OCI-LY3 (cell line): ENCODE results near the gene GPR39.

ENCODE experiments used
- H2AFZ ChIP-seq: fragments of 200-600, 300-600 bp; shearing (Covaris generic); 2 replicates; pipeline ENCODE4 v1.6.0; 2014; ENCODE audit warnings: antibody characterized with exemption, low read depth, low read length
- H3K27ac ChIP-seq: fragments of 200-600, 300-600 bp; sonication (generic); 2 replicates; pipeline ENCODE4 v1.5.1; 2014; ENCODE audit warnings: mild to moderate bottlenecking, low read length, moderate library complexity, mixed read lengths
- H3K27me3 ChIP-seq: fragments of 200-600, 300-600 bp; sonication (generic); 2 replicates; pipeline ENCODE4 v1.6.1; 2014; ENCODE audit warnings: low read depth, low read length, mixed read lengths
- H3K36me3 ChIP-seq: fragments of 200-600, 300-600 bp; sonication (generic); replicated peaks from 2 replicates; pipeline ENCODE3; 2014; ENCODE audit warnings: low read depth, low read length, mixed read lengths
- H3K4me1 ChIP-seq: fragments of 300-600, 200-600 bp; sonication (generic); 2 replicates; pipeline ENCODE4 v1.6.1; 2014; ENCODE audit warnings: low read length, mixed read lengths
- H3K4me2 ChIP-seq: fragments of 200-600, 300-600 bp; sonication (generic); 2 replicates; pipeline ENCODE4 v1.6.1; 2014; ENCODE audit warnings: low read length, mixed read lengths
- H3K4me3 ChIP-seq: fragments of 300-600, 200-600 bp; sonication (generic); 2 replicates; pipeline ENCODE4 v1.5.1; 2014; ENCODE audit warnings: antibody characterized with exemption, mild to moderate bottlenecking, low read length, moderate library complexity
- H3K79me2 ChIP-seq: fragments of 300-600, 200-600 bp; shearing (Covaris generic); 2 replicates; pipeline ENCODE4 v1.6.1; 2014; ENCODE audit warnings: mild to moderate bottlenecking, low read length, mixed read lengths
- H3K9ac ChIP-seq: fragments of 300-600, 200-600 bp; shearing (Covaris generic); 2 replicates; pipeline ENCODE4 v1.6.0; 2014; ENCODE audit warnings: mild to moderate bottlenecking, low read length, moderate library complexity
- H3K9me3 ChIP-seq: fragments of 200-600, 300-600 bp; shearing (Covaris generic); 2 replicates; pipeline ENCODE4 v1.6.1; 2014; ENCODE audit warnings: low read length, mixed read lengths; ENCODE audit not compliant: insufficient read depth
- H4K20me1 ChIP-seq: fragments of 200-600, 300-600 bp; sonication (generic); 2 replicates; pipeline ENCODE4 v1.6.1; 2016; ENCODE audit warnings: low read length, mixed read lengths; ENCODE audit not compliant: insufficient read depth
- EZH2phosphoT487 ChIP-seq: fragments of 200-600 bp; shearing (Covaris generic); IDR thresholded peaks from 2 replicates; pipeline ENCODE4 v1.6.1; 2018; ENCODE audit warnings: antibody characterized with exemption, mixed run types, low read depth
- TF ChIP-seq, protein P1 (sequence below): fragments of 200-600, 300-600 bp; sonication (generic); IDR thresholded peaks from 2 replicates; pipeline ENCODE4 v1.5.1; 2014; ENCODE audit warnings: antibody characterized with exemption, low read length, low read depth

Gene GPR39

DNA sequence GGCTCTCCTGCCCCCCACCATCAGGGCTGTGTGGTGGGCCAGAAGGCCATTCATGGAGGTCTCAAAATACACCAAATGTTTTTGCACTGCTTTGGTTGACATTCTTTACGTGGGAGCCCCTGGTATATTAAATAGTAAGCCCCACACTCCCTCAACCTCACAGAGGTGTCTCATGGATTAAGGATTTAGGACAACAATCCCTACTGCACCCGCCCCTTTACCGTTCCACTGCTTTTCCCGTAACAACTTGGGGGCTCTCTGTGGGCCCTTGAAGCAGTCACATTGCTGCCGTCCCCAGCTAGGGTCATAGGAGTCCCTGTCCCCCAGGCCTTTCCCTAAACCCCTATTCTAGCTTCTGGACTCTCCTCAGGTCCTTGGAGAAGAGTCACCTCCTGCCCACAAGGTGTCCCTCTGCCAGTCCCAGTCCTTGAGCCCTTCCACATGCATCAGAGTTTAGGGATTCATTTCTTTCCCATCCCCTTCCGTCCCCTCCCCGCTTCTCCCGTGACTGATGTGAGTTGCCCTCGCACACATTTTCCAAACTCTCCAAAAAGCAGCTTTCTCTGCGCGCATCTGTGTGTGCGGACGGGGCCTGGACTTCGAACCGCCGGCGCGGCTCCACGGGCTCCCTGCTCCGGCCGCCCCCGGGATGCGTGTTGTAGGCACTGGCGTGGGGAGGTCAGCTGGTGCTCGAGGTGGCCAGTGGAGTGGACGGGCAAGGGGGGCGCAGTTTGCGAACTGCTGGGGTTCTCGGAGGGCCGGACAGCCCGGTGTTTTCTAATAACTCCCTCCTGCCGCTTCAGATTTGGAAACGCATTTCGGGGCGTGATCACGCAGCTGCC is 168.6 kb downstream of the GPR39 start:
- H3K4me3 ChIP-seq: no peak overlapping the region
- H3K4me1 ChIP-seq: peaks cover 11% of the 10 kb centered on the region
- no peak overlapping the region for H3K9ac ChIP-seq
- no peak overlapping the region for H3K4me2 ChIP-seq
- TF ChIP-seq EZH2phosphoT487: no peak
- TF ChIP-seq, protein P1, sequence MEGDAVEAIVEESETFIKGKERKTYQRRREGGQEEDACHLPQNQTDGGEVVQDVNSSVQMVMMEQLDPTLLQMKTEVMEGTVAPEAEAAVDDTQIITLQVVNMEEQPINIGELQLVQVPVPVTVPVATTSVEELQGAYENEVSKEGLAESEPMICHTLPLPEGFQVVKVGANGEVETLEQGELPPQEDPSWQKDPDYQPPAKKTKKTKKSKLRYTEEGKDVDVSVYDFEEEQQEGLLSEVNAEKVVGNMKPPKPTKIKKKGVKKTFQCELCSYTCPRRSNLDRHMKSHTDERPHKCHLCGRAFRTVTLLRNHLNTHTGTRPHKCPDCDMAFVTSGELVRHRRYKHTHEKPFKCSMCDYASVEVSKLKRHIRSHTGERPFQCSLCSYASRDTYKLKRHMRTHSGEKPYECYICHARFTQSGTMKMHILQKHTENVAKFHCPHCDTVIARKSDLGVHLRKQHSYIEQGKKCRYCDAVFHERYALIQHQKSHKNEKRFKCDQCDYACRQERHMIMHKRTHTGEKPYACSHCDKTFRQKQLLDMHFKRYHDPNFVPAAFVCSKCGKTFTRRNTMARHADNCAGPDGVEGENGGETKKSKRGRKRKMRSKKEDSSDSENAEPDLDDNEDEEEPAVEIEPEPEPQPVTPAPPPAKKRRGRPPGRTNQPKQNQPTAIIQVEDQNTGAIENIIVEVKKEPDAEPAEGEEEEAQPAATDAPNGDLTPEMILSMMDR: no peak
- H3K79me2 ChIP-seq: no peaks in the 10 kb centered on the region
- H3K27ac ChIP-seq: no peak overlapping the region
- no peak overlapping the region for H2AFZ ChIP-seq
- H3K9me3 ChIP-seq: no peaks in the 10 kb centered on the region
- no peaks in the 10 kb centered on the region for H4K20me1 ChIP-seq
- H3K27me3 ChIP-seq: no peaks in the 10 kb centered on the region; the same call in 1 of the 2 replicates
- H3K36me3 ChIP-seq: no peaks in the 10 kb centered on the region

DNA sequence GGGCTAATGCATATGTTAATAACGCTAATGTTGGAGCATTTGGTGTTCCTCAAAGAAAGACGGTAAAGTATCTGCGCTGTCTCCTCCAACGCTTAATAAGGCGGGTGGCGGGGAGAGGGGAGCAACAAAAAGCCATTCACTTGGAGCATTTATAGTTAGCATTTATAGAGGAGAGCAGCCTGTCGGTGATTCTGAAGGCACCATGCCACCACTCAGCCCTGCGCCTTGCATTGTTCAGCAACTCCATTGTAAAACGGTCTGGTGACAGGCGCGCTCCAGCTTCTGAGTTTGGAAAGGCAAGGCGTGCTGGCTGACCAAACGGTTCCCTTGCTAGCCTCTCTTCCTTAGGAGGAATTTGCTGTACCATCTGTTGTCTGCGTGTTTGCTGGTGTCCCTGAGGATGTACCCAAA is 169.5 kb downstream of the GPR39 start:
- no peaks in the 10 kb centered on the region for H3K79me2 ChIP-seq
- TF ChIP-seq, protein P1: no peak
- no peak for TF ChIP-seq EZH2phosphoT487
- no peaks in the 10 kb centered on the region for H3K36me3 ChIP-seq
- no peak overlapping the region for H3K9ac ChIP-seq
- no peak overlapping the region for H3K27ac ChIP-seq
- H2AFZ ChIP-seq: no peak overlapping the region
- H3K4me2 ChIP-seq: no peak overlapping the region
- no peak overlapping the region for H3K4me3 ChIP-seq
- peaks cover 11% of the 10 kb centered on the region for H3K4me1 ChIP-seq
- H3K27me3 ChIP-seq: no peaks in the 10 kb centered on the region; the same call in 1 of the 2 replicates
- H3K9me3 ChIP-seq: no peaks in the 10 kb centered on the region
- H4K20me1 ChIP-seq: no peaks in the 10 kb centered on the region

DNA sequence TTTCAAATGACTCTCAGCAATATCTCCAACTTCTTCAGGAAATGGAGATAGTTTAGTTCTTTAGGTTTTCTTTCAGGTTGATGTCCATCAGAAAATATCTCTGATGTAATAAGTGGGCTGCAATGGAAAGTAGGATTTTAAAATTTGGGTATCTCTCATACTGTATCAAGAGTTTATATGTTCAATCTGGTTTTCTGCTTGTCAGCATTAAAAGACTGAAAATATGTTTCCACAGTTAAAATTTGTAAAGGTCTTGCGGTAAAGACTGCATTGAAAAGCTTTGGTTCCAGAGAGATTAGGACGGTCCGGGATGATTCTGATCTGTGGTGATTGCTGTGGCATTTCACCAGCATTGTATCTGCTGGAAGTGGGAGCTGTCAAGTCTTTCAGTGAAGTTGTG is 170.2 kb downstream of the GPR39 start:
- Histone ChIP-seq H2AFZ (no peak overlapping the region), H3K4me1 (peaks cover 5% of the 10 kb centered on the region), H3K79me2 (no peaks in the 10 kb centered on the region), H3K9ac (no peak overlapping the region), H3K9me3 (no peaks in the 10 kb centered on the region), H3K4me3 (no peak overlapping the region), H3K36me3 (no peaks in the 10 kb centered on the region), H3K27ac (no peak overlapping the region), H4K20me1 (no peaks in the 10 kb centered on the region), H3K4me2 (no peak overlapping the region), H3K27me3 (no peaks in the 10 kb centered on the region; the same call in 1 of the 2 replicates)
- TF ChIP-seq, protein P1: no peak
- no peak for TF ChIP-seq EZH2phosphoT487

DNA sequence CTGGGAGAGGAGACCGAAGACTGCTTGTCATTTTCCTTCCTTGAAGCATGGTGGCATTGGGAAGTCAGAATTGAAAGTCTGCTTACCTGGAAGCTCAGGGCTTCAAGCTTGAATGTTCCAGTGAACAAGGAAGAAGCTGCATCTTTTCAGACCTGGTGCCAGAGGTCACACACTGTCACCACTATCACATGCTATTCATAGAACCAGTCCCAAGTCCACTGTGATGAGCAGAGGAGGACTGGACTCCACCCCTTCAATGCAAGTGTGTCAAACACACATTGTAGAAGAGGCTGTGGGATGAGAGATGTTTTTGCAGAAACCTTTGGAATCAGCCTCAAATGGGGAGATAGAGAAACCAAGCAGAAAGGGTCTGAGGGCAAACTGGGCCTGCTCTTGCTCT is 172.0 kb downstream of the GPR39 start:
- Histone ChIP-seq H2AFZ (no peak overlapping the region), H3K27me3 (no peaks in the 10 kb centered on the region; the same call in 1 of the 2 replicates), H3K9me3 (no peaks in the 10 kb centered on the region), H3K4me1 (no peaks in the 10 kb centered on the region), H3K27ac (no peak overlapping the region), H3K9ac (no peak overlapping the region), H3K36me3 (no peaks in the 10 kb centered on the region), H3K4me3 (no peak overlapping the region), H4K20me1 (no peaks in the 10 kb centered on the region), H3K79me2 (no peaks in the 10 kb centered on the region), H3K4me2 (no peak overlapping the region)
- TF ChIP-seq EZH2phosphoT487: no peak
- TF ChIP-seq, protein P1: no peak
